ENCODE measurements around the gene CLDN24.

CLDN24 gene

GRCh38 chr4:183353557-183353956 lies 31.3 kb upstream of the CLDN24 start:
- TF ChIP-seq CTCF (IDR thresholded peaks at IDR 0.05; ENCODE audit: insufficient read depth, low read depth, low read length, missing control alignments): no peak
- no peak overlapping the region for H3K4me3 ChIP-seq (ENCODE audit: low read depth, low read length)
- no peak for DNase-seq (ENCODE audit: low read depth)

DNA sequence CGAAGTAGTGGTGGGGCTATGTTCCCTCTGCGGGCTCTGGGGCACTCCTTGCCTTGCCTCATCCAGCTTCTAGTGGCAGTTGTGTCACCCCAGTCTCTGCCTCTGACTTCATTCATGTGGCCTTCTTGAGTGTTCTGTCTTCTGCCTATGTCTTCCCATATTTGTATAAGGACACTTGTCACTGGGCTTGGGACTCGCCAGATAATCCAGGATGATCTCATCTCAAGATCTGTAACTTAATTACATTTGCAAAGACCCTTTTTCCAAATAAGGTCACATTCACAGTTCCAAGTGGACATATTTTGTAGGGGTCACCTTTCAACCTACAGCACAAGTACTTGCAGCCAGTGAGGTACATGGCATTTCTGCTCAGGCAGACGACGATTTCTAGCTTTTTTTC lies 30.3 kb upstream of the CLDN24 start:
- no peak for TF ChIP-seq CTCF (IDR thresholded peaks at IDR 0.05; ENCODE audit: insufficient read depth, low read depth, low read length, missing control alignments)

GRCh38 chr4:183350317-183351071 lies 28.3 kb upstream of the CLDN24 start:
- no peak for DNase-seq (ENCODE audit: low read depth)
- no peak for TF ChIP-seq CTCF (IDR thresholded peaks at IDR 0.05; ENCODE audit: insufficient read depth, low read depth, low read length, missing control alignments)
- no peak overlapping the region for H3K4me3 ChIP-seq (ENCODE audit: low read depth, low read length)

More for the DNA sequence above, 30.3 kb upstream of the CLDN24 start:
- no peak overlapping the region for H3K4me3 ChIP-seq (ENCODE audit: low read depth, low read length)
- DNase-seq (ENCODE audit: low read depth): no peak

DNA sequence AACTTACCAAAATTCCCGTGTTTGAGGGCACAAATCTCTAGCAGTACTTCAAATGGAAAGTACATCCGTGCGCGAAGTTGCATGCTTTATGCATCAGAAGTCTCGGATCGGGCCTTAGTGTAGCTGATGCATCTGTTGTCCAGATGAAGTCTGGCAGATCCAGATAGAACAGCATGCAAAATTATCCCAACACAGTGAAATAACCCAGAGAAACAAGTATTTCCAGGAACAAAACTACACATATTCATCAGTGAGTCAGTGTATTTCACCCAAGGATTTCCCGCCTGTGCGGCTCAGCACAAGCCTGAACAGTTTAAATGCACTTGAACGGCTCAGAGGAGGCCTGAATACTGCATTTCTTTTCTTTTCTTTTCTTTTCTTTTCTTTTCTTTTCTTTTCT lies 27.4 kb upstream of the CLDN24 start:
- no peak for TF ChIP-seq CTCF (IDR thresholded peaks at IDR 0.05; ENCODE audit: insufficient read depth, low read depth, low read length, missing control alignments)
- H3K4me3 ChIP-seq (ENCODE audit: low read depth, low read length): no peak overlapping the region
- no peak for DNase-seq (ENCODE audit: low read depth)

DNA sequence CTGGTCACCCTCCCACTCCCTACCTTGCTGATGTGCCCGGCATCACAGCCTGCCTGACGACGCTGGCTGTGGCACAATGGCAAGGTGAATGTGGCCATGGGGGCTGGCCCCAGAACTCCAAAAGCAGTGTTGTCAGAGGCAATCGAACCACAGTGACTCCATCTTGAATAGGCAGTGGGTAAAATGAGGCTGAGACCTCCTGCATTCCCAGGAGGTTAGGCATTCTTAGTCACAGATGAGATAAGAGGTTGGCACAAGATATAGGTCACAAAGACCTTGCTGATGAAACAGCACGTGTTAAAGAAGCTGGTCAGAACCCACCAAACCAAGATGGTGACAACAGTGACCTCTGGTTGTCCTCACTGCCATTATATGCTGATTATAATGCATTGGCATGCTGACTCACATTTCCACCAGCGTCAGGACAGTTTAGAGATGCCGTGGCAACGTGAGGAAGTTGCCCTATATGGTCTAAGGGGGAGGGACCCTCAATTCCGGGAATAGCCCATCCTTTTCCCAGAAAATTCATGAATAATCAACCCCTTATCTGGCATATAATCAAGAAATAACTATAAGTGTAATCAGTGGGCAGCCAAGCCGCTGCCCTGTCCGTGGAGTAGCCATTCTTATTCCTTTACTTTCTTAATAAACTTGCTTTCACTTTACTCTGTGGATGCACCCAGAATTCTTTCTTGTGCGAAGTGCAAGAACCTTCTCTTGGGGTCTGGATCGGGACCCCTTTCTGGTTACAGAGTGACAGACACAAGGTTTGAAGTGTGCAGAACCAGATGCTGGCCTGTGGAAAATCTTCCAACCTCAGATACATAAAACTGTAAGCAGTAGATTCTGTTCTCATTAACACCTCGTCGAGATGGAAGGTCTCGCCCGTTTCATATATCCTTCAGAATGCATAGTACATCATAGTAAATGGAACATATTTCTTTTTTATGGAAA lies 26.8 kb upstream of the CLDN24 start:
- no peak overlapping the region for H3K4me3 ChIP-seq (ENCODE audit: low read depth, low read length)
- no peak for TF ChIP-seq CTCF (IDR thresholded peaks at IDR 0.05; ENCODE audit: insufficient read depth, low read depth, low read length, missing control alignments)
- no peak for DNase-seq (ENCODE audit: low read depth)

DNA sequence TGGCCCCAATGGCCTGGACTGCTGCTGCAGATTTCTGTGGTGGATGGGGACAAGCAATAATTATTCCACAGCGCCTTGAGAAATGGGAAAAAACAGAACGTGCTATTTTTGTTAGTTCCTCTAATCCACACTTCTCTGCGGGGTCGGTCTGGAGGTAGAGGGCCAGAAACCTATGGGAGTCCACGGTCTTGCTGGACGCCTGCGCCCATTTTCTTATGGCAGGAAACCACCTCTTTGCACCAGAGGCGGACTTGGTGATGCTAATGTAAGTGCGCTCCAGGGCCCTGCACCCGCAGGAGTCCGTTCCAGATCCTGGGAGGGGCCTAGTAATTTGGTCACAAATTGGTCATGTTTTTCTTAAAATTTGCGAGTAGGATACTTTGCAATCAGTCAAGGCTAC lies 25.9 kb upstream of the CLDN24 start:
- no peak overlapping the region for H3K4me3 ChIP-seq (ENCODE audit: low read depth, low read length)
- DNase-seq (ENCODE audit: low read depth): no peak
- TF ChIP-seq CTCF (IDR thresholded peaks at IDR 0.05; ENCODE audit: insufficient read depth, low read depth, low read length, missing control alignments): no peak
